Endothelial cell (in vitro differentiated cells): ENCODE data around the gene KCNAB2. TPM values are rescaled to one million over a fixed set of nuclear protein-coding genes. Genes with fewer than 3 reads are reported as not detected.

Experiments used
- DNase-seq: peaks from one replicate; pipeline ENCODE4 v3.0.0; 2021; ENCODE audit warnings: low spot score
- H3K27ac Mint-ChIP-seq: one replicate; pipeline ENCODE4 v1.8.0; 2021; ENCODE audit warnings: mixed read lengths, inconsistent platforms; ENCODE audit not compliant: unreplicated experiment
- H3K27me3 Mint-ChIP-seq: one replicate; pipeline ENCODE4 v1.8.0; 2021; ENCODE audit warnings: mild to moderate bottlenecking, moderate library complexity, mixed read lengths, inconsistent platforms; ENCODE audit not compliant: unreplicated experiment
- H3K36me3 Mint-ChIP-seq: one replicate; pipeline ENCODE4 v1.8.0; 2021; ENCODE audit warnings: mild to moderate bottlenecking, low read depth, mixed read lengths, inconsistent platforms; ENCODE audit not compliant: unreplicated experiment
- H3K4me1 Mint-ChIP-seq: one replicate; pipeline ENCODE4 v1.8.0; 2021; ENCODE audit warnings: mild to moderate bottlenecking, mixed read lengths, inconsistent platforms; ENCODE audit not compliant: unreplicated experiment
- H3K4me3 Mint-ChIP-seq: one replicate; pipeline ENCODE4 v1.8.0; 2021; ENCODE audit warnings: mild to moderate bottlenecking, mixed read lengths, inconsistent platforms; ENCODE audit not compliant: unreplicated experiment
- H3K9me3 Mint-ChIP-seq: one replicate; pipeline ENCODE4 v1.8.0; 2021; ENCODE audit warnings: mixed read lengths, inconsistent platforms; ENCODE audit not compliant: unreplicated experiment
- CTCF ChIP-seq: fragments of 200-600 bp; sonication (generic); IDR thresholded peaks from one replicate; pipeline ENCODE4 v1.5.0; 2021; ENCODE audit warnings: antibody characterized with exemption; ENCODE audit not compliant: unreplicated experiment
- total RNA-seq: library from RNA; stranded (reverse); fragmentation: NEBNext Ultra II Directional; extraction: Animal tissue kit (Norgen Biotek cat#: 25700); gene quantifications from one replicate; pipeline ENCODE4 v1.2.1, GENCODE V29; 2021; ENCODE audit not compliant: unreplicated experiment

The KCNAB2 gene
- total RNA-seq, 1 donor from 2014 or later, result 4.1 TPM

- peaks cover 8% of the 10 kb centered on the region for H3K27me3 Mint-ChIP-seq
- H3K4me1 Mint-ChIP-seq, result no peaks in the 10 kb centered on the region
- H3K4me3 Mint-ChIP-seq, result no peak overlapping the region
- no peaks in the 10 kb centered on the region for H3K36me3 Mint-ChIP-seq
- TF ChIP-seq CTCF, result no peak
- H3K27ac Mint-ChIP-seq, result no peak overlapping the region
- no peaks in the 10 kb centered on the region for H3K9me3 Mint-ChIP-seq
- DNase-seq, result no peak
Observed at GRCh38 chr1:6011161-6011945, 34.3 kb upstream of the KCNAB2 start.

GRCh38 chr1:6011946-6012258, 33.8 kb upstream of the KCNAB2 start:
- Mint-ChIP-seq H3K9me3 (no peaks in the 10 kb centered on the region), H3K27ac (no peak overlapping the region), H3K36me3 (no peaks in the 10 kb centered on the region), H3K4me1 (no peaks in the 10 kb centered on the region), H3K4me3 (no peak overlapping the region), H3K27me3 (peaks cover 8% of the 10 kb centered on the region)
- DNase-seq, result no peak
- TF ChIP-seq CTCF, result no peak

GRCh38 chr1:6012529-6013318, 33.0 kb upstream of the KCNAB2 start:
- TF ChIP-seq CTCF, result no peak
- DNase-seq, result no peak
- Mint-ChIP-seq H3K36me3 (no peaks in the 10 kb centered on the region), H3K27ac (no peak overlapping the region), H3K4me3 (no peak overlapping the region), H3K27me3 (peaks cover 8% of the 10 kb centered on the region), H3K9me3 (no peaks in the 10 kb centered on the region), H3K4me1 (no peaks in the 10 kb centered on the region)

GRCh38 chr1:6013491-6013890, 32.2 kb upstream of the KCNAB2 start:
- no peak for TF ChIP-seq CTCF
- no peaks in the 10 kb centered on the region for H3K36me3 Mint-ChIP-seq
- H3K27ac Mint-ChIP-seq, result no peak overlapping the region

More at GRCh38 chr1:6013491-6013890, 32.2 kb upstream of the KCNAB2 start:
- H3K27me3 Mint-ChIP-seq, result peaks cover 7% of the 10 kb centered on the region
- H3K4me3 Mint-ChIP-seq, result no peak overlapping the region
- no peaks in the 10 kb centered on the region for H3K9me3 Mint-ChIP-seq
- H3K4me1 Mint-ChIP-seq, result no peaks in the 10 kb centered on the region
- DNase-seq, result no peak
